GM12878 (cell line): ENCODE data around the gene RTL9. TPM values are rescaled to one million over a fixed set of nuclear protein-coding genes. Genes with fewer than 3 reads are reported as not detected.
A peak's percentile ranks its signal among the peaks of the same experiment; 100 is the strongest.

Experiments
- ATAC-seq: fragments of 200-7000 bp; cut with Tn5 transposase; 3 replicates; pipeline ENCODE4 v1.9.1; 2020; ENCODE audit warnings: mild to moderate bottlenecking, moderate library complexity
- BruUV-seq: library from RNA; stranded (reverse); fragments of 400-500 nt; replicated peaks from 2 replicates; lab custom pipeline; 2021; lab: Mats Ljungman, UMichigan
- CTCF ChIA-PET: fragments of 300-600 bp; sonication (Branson Sonifier 250); formaldehyde crosslinking; extraction: SDS; loops from one replicate; lab custom pipeline; 2021; ENCODE audit warnings: inconsistent platforms; lab: Yijun Ruan, JAX
- POLR2A ChIA-PET: fragments of 350-600 bp; formaldehyde crosslinking; extraction: SDS; loops from one replicate; lab custom pipeline; 2021; ENCODE audit warnings: inconsistent platforms; lab: Charles Lee
- RAD21 ChIA-PET: fragments of 300-600 bp; sonication (Branson Sonifier 250); formaldehyde crosslinking; loops from one replicate; lab custom pipeline; 2023; ENCODE audit warnings: antibody characterized with exemption; ENCODE audit not compliant: unreplicated experiment; lab: Charles Lee
- SMC1A ChIA-PET: fragments of 300-600 bp; sonication (Branson Sonifier 250); formaldehyde crosslinking; loops from one replicate; lab custom pipeline; 2023; ENCODE audit not compliant: unreplicated experiment, uncharacterized antibody; lab: Charles Lee
- DNase-seq: peaks from one replicate; pipeline ENCODE4 v3.0.0-alpha.2; 2011; ENCODE audit warnings: low read depth, low spot score
- FAIRE-seq: peaks from 3 replicates; lab custom pipeline; 2011; peaks lifted over from hg19 to GRCh38; lab: Jason Lieb, UNC
- H2AFZ ChIP-seq: 2 replicates; pipeline ENCODE4 v1.6.0; 2011; ENCODE audit warnings: low read depth, low read length, control low read depth; ENCODE audit not compliant: control insufficient read depth
- H3K27ac ChIP-seq: 2 replicates; pipeline ENCODE4 v1.5.1; 2011; ENCODE audit warnings: control low read depth; ENCODE audit not compliant: control insufficient read depth, insufficient read depth
- H3K27me3 ChIP-seq, 2 experiments: replicated peaks in 1 of 2; 2 replicates each; pipeline versions ENCODE4 v1.6.0 to v1.6.1; 2011; ENCODE audit warnings: low read length in 1 of 2; ENCODE audit not compliant: control insufficient read depth in 2 of 2, insufficient read depth in 2 of 2
- H3K36me3 ChIP-seq, 2 experiments: 2 replicates each; pipeline ENCODE4 v1.5.1; 2011; ENCODE audit warnings: low read length in 1 of 2; ENCODE audit not compliant: control insufficient read depth in 2 of 2, insufficient read depth in 2 of 2
- H3K4me1 ChIP-seq: 2 replicates; pipeline ENCODE4 v1.6.1; 2011; ENCODE audit warnings: mild to moderate bottlenecking, low read length, moderate library complexity, mixed read lengths; ENCODE audit not compliant: control insufficient read depth, insufficient read depth
- H3K4me2 ChIP-seq: 2 replicates; pipeline ENCODE4 v1.6.0; 2011; ENCODE audit warnings: control low read depth; ENCODE audit not compliant: control insufficient read depth, insufficient read depth
- H3K4me3 ChIP-seq: fragments of 200-600 bp; sonication (generic); 2 replicates; pipeline ENCODE4 v1.5.1; 2016
- H3K79me2 ChIP-seq: 2 replicates; pipeline ENCODE4 v1.6.0; 2011; ENCODE audit warnings: low read length; ENCODE audit not compliant: control insufficient read depth, insufficient read depth
- H3K9ac ChIP-seq: 2 replicates; pipeline ENCODE4 v1.8.0; 2011; ENCODE audit warnings: low read length, control low read depth, mixed read lengths; ENCODE audit not compliant: control insufficient read depth, insufficient read depth
- H3K9me3 ChIP-seq: replicated peaks from 3 replicates; pipeline ENCODE4 v1.5.1; 2011; ENCODE audit warnings: mild to moderate bottlenecking, low read length; ENCODE audit not compliant: control insufficient read depth, insufficient read depth
- H4K20me1 ChIP-seq: 2 replicates; pipeline ENCODE4 v1.6.0; 2011; ENCODE audit not compliant: control insufficient read depth, insufficient read depth
- ATF7 ChIP-seq: fragments of 450-650 bp; IDR thresholded peaks from 2 replicates; pipeline ENCODE4 v1.6.1; 2016; ENCODE audit warnings: low read depth, mild to moderate bottlenecking
- CREM ChIP-seq: IDR thresholded peaks from 2 replicates; pipeline ENCODE4 v1.6.1; 2014; ENCODE audit warnings: antibody characterized with exemption, low read depth
- DPF2 ChIP-seq: fragments of 450-650 bp; IDR thresholded peaks from 2 replicates; pipeline ENCODE4 v1.6.1; 2017; ENCODE audit warnings: mild to moderate bottlenecking
- EZH2 ChIP-seq: IDR thresholded peaks from 2 replicates; pipeline ENCODE4 v1.6.1; 2012; ENCODE audit warnings: low read depth, mild to moderate bottlenecking, control low read depth, inconsistent platforms, low read length, borderline replicate concordance; ENCODE audit not compliant: control insufficient read depth
- HDAC6 ChIP-seq: fragments of 200-600 bp; sonication (generic); IDR thresholded peaks from one replicate; pipeline ENCODE4 v1.8.0; 2017; ENCODE audit warnings: antibody characterized with exemption; ENCODE audit not compliant: unreplicated experiment
- IKZF1 ChIP-seq: fragments of 450-650 bp; conservative IDR thresholded peaks from 2 replicates; pipeline ENCODE4 v1.6.1; 2017; ENCODE audit warnings: antibody characterized with exemption, mild to moderate bottlenecking
- IKZF2 ChIP-seq, 2 experiments: fragments of 450-650 bp; IDR thresholded peaks; 2 replicates each; pipeline ENCODE4 v1.6.1; 2017; ENCODE audit warnings: mild to moderate bottlenecking in 2 of 2, moderate library complexity in 2 of 2
- JUNB ChIP-seq: IDR thresholded peaks from 2 replicates; pipeline ENCODE4 v1.6.1; 2016; ENCODE audit warnings: antibody characterized with exemption, mild to moderate bottlenecking
- MYC ChIP-seq: IDR thresholded peaks from 2 replicates; pipeline ENCODE4 v1.6.1; 2011; ENCODE audit warnings: mild to moderate bottlenecking, low read length, moderate library complexity, inconsistent platforms; ENCODE audit not compliant: insufficient read depth, insufficient replicate concordance, insufficient read length, severe bottlenecking
- NFYB ChIP-seq: IDR thresholded peaks from 2 replicates; pipeline ENCODE4 v1.6.1; 2011; ENCODE audit warnings: low read depth, mild to moderate bottlenecking, low read length, improper control_type of control experiment, moderate library complexity; ENCODE audit not compliant: insufficient read depth
- RELA ChIP-seq: fragments of 450-650 bp; IDR thresholded peaks from 2 replicates; pipeline ENCODE4 v1.8.0; 2014; ENCODE audit warnings: borderline replicate concordance; ENCODE audit not compliant: partially characterized antibody
- RFX5 ChIP-seq: IDR thresholded peaks from 2 replicates; pipeline ENCODE4 v1.6.1; 2011; ENCODE audit warnings: low read depth, low read length, improper control_type of control experiment
- RUNX3 ChIP-seq: IDR thresholded peaks from 2 replicates; pipeline ENCODE4 v1.6.1; 2012; ENCODE audit warnings: low read length, inconsistent platforms
- SMAD5 ChIP-seq: IDR thresholded peaks from 2 replicates; pipeline ENCODE4 v1.6.1; 2016; ENCODE audit warnings: antibody characterized with exemption, low read depth
- STAT1 ChIP-seq: fragments of 450-650 bp; conservative IDR thresholded peaks from 2 replicates; pipeline ENCODE4 v1.6.1; 2014; ENCODE audit warnings: antibody characterized with exemption, mild to moderate bottlenecking
- ZNF384 ChIP-seq: IDR thresholded peaks from 2 replicates; pipeline ENCODE4 v1.6.1; 2012; ENCODE audit warnings: low read depth, mild to moderate bottlenecking, low read length, improper control_type of control experiment, borderline replicate concordance
- ZNF622 ChIP-seq: fragments of 450-650 bp; IDR thresholded peaks from 2 replicates; pipeline ENCODE4 v1.6.1; 2017; ENCODE audit warnings: mild to moderate bottlenecking, inconsistent platforms
- WGBS: methylation state at CpG from one replicate; pipeline ENCODE4 v1.1.6; 2016; ENCODE audit warnings: low lambda C conversion rate; ENCODE audit not compliant: insufficient replicate concordance, insufficient coverage; ENCODE audit errors: missing lambda C conversion rate; 5-methylcytosine and 5-hydroxymethylcytosine counted together
- in situ Hi-C: fragments of 300-500 bp; cut with MboI; formaldehyde crosslinking; loops from 9 replicates; pipeline ENCODE4 v1.14.3; 2018; ENCODE audit warnings: mixed read lengths
- intact Hi-C: fragments of 100-400 bp; cut with micrococcal nuclease; formaldehyde crosslinking; loops from one replicate; pipeline ENCODE4 v1.14.2; 2022; ENCODE audit not compliant: unreplicated experiment
- polyA plus RNA-seq, 11 experiments: library from polyadenylated mRNA; depleted of rRNA in 4 of 11; unstranded in 6 of 11; stranded (reverse) in 5 of 11; fragments of >200 nt; fragmentation: Nextera tagmentation in 4 of 11; fragmentation: Illumina TruSeq in 1 of 11; extraction: Ambion mirVana in 4 of 11; extraction: Trizol in 1 of 11; gene quantifications; 1 replicate in 1 of 11; 2 replicates in 10 of 11; pipeline versions ENCODE4 v1.2.1 to v1.2.3, GENCODE V29; 2011 to 2016; ENCODE audit warnings: inconsistent platforms in 2 of 11, missing spikeins in 2 of 11, low read depth in 1 of 11
- total RNA-seq, 4 experiments: library from RNA; depleted of rRNA in 3 of 4; stranded (reverse); fragments of >200 nt in 3 of 4; fragmentation: Illumina TruSeq in 1 of 4; extraction: Trizol in 1 of 4; gene quantifications; 2 replicates each; pipeline versions ENCODE4 v1.2.1 to v1.2.3, GENCODE V29; 2013 to 2021
- TF ChIP-seq, protein P1 (sequence below): fragments of 450-650 bp; formaldehyde crosslinking; IDR thresholded peaks from 2 replicates; pipeline ENCODE4 v1.4.0; 2022; ENCODE audit warnings: mild to moderate bottlenecking, moderate library complexity
- TF ChIP-seq, protein P2 (sequence below): fragments of 150-350 bp; IDR thresholded peaks from 2 replicates; pipeline ENCODE4 v1.6.1; 2014; ENCODE audit warnings: mild to moderate bottlenecking, low read depth, low read length

The RTL9 gene
- total and polyA plus RNA-seq, 10 of the 15 experiments (the other 5 are each of a cell fraction or from before 2014, with no cell fraction given): 0.05 to 1.2 (median 0.17) TPM

DNA sequence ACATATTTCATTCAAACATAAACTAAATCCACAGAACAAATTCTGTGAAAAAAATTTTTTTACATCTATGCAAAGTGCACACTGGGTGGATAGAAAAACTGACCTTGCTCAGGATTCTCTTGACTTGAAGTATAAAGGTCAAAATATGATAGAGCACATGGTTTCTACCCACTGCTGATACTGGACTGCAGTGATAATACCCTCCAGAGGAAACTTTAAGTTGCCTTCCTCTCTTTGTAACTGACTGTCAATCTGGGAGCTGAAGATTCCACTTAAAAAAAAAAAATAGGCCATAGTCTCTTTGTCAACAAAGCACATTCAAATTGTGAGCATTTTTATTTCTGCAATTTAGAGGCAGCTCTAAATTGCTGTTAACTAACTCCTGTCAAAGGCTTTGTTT, 37.6 kb upstream of the RTL9 start (continued):
- TF ChIP-seq, protein P1, sequence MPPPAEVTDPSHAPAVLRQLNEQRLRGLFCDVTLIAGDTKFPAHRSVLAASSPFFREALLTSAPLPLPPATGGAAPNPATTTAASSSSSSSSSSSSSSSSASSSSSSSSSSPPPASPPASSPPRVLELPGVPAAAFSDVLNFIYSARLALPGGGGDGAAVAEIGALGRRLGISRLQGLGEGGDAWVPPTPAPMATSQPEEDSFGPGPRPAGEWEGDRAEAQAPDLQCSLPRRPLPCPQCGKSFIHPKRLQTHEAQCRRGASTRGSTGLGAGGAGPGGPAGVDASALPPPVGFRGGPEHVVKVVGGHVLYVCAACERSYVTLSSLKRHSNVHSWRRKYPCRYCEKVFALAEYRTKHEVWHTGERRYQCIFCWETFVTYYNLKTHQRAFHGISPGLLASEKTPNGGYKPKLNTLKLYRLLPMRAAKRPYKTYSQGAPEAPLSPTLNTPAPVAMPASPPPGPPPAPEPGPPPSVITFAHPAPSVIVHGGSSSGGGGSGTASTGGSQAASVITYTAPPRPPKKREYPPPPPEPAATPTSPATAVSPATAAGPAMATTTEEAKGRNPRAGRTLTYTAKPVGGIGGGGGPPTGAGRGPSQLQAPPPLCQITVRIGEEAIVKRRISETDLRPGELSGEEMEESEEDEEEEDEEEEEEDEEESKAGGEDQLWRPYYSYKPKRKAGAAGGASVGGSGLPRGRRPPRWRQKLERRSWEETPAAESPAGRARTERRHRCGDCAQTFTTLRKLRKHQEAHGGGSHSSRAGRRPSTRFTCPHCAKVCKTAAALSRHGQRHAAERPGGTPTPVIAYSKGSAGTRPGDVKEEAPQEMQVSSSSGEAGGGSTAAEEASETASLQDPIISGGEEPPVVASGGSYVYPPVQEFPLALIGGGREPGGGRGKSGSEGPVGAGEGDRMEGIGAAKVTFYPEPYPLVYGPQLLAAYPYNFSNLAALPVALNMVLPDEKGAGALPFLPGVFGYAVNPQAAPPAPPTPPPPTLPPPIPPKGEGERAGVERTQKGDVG (CRISPR knock-in tag): no peak
- TF ChIP-seq SMAD5: no peak
- no peak for TF ChIP-seq IKZF1
- no peak for TF ChIP-seq ZNF622
- TF ChIP-seq, all 136 proteins: peak for 0

GRCh38 chrX:110321670-110322069, 37.0 kb upstream of the RTL9 start:
- FAIRE-seq (peak; percentile 27), ATAC-seq (peak; percentile 51), DNase-seq (no peak)
- Histone ChIP-seq H3K79me2 (peaks cover 12% of the 10 kb centered on the region), H3K9me3 (no peaks in the 10 kb centered on the region), H3K27me3 (no peaks in the 10 kb centered on the region), H2AFZ (no peak overlapping the region), H4K20me1 (no peaks in the 10 kb centered on the region), H3K4me3 (no peak overlapping the region), H3K4me2 (no peak overlapping the region), H3K27ac (no peak overlapping the region), H3K4me1 (no peaks in the 10 kb centered on the region; the same call in 1 of the 2 replicates), H3K36me3 (no peaks in the 10 kb centered on the region), H3K9ac (no peak overlapping the region)
- intact Hi-C loops: no loop called here
- BruUV-seq: no TSS peak
- ChIA-PET RAD21 (interaction anchor here (1.9 to 2.0 kb wide), 2 partner anchors 89 to 161 kb away, joined by 4 to 7 read pairs; no protein-coding TSS in a partner anchor), POLR2A (interaction anchor here (0.7 kb wide), 1 partner anchor 98 kb away, joined by 3 read pairs; no protein-coding TSS in a partner anchor), SMC1A (interaction anchor here (0.7 to 2.6 kb wide), 7 partner anchors 10 to 597 kb away, joined by 3 to 9 read pairs (median 3); partner anchors contain the start of gene RTL9), CTCF (interaction anchor here (0.6 to 1.6 kb wide), 9 partner anchors 11 to 175 kb away, joined by 3 to 9 read pairs (median 3); no protein-coding TSS in a partner anchor)
- in situ Hi-C loops: no loop called here
- under 1% methylated on average over 3 of the region's 3 CpGs for WGBS
- peak; percentile 45; the same call in 1 of the 2 replicates for TF ChIP-seq ATF7
- TF ChIP-seq, protein P2, sequence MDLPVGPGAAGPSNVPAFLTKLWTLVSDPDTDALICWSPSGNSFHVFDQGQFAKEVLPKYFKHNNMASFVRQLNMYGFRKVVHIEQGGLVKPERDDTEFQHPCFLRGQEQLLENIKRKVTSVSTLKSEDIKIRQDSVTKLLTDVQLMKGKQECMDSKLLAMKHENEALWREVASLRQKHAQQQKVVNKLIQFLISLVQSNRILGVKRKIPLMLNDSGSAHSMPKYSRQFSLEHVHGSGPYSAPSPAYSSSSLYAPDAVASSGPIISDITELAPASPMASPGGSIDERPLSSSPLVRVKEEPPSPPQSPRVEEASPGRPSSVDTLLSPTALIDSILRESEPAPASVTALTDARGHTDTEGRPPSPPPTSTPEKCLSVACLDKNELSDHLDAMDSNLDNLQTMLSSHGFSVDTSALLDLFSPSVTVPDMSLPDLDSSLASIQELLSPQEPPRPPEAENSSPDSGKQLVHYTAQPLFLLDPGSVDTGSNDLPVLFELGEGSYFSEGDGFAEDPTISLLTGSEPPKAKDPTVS: no peak
- TF ChIP-seq RUNX3: peak; percentile 86
- TF ChIP-seq STAT1: no peak
- TF ChIP-seq EZH2: no peak
- no peak for TF ChIP-seq DPF2
- TF ChIP-seq ZNF384: peak; percentile 47; the same call in 1 of the 2 replicates
- TF ChIP-seq IKZF2 (IDR thresholded peaks at IDR 0.05): peak in 1 of 2 experiments; percentile 20; a peak in 2 of 4 replicates
- no peak for TF ChIP-seq RELA
- TF ChIP-seq JUNB: peak; percentile 22; the same call in 1 of the 2 replicates
- no peak for TF ChIP-seq HDAC6
- 0 out of 2 replicates have a peak, but pooled peaks have one; percentile 35 for TF ChIP-seq CREM
- no peak for TF ChIP-seq RFX5
- TF ChIP-seq MYC: no peak
- TF ChIP-seq NFYB: no peak
